GM03348 (cell line): Measurements from ENCODE around the gene TMEM260.
"Not testable (repeated sequence)": the region's sequence is repeated elsewhere in the genome, so short reads cannot be mapped to it uniquely, and the experiment has no call there.

Experiments
- DNase-seq: peaks from one replicate; pipeline ENCODE4 v3.0.0; 2012; ENCODE audit warnings: low spot score

Gene TMEM260

GRCh38 chr14:56678838-56679237 is 99.2 kb downstream of the TMEM260 start:
- DNase-seq = no peak

- DNase-seq = no peak
Observed at GRCh38 chr14:56686416-56686815, 106.8 kb downstream of the TMEM260 start.

- no peak for DNase-seq
Observed at GRCh38 chr14:56687123-56687522, 107.5 kb downstream of the TMEM260 start.

- no peak for DNase-seq
Observed at GRCh38 chr14:56694609-56695008, 115.0 kb downstream of the TMEM260 start.

- DNase-seq = not testable (repeated sequence)
Observed at GRCh38 chr14:56695216-56695615, 115.6 kb downstream of the TMEM260 start.
